HepG2 (cell line): ENCODE data around the gene PBX2. TPM values are rescaled to one million over a fixed set of nuclear protein-coding genes. Genes with fewer than 3 reads are reported as not detected.

Experiments
- JUNB ChIP-seq: sonication (generic); formaldehyde crosslinking; IDR thresholded peaks from 2 replicates; pipeline ENCODE4 v1.8.0; 2022; ENCODE audit warnings: missing genetic modification reagents, mild to moderate bottlenecking, borderline replicate concordance
- KDM4B ChIP-seq: sonication (generic); formaldehyde crosslinking; IDR thresholded peaks from 2 replicates; pipeline ENCODE4 v1.4.0; 2020; ENCODE audit warnings: missing genetic modification reagents
- RCOR2 ChIP-seq: IDR thresholded peaks from 2 replicates; pipeline ENCODE4 v1.6.1; 2016; ENCODE audit warnings: missing biosample characterization, missing genetic modification reagents
- TCF7L2 ChIP-seq: IDR thresholded peaks from 2 replicates; pipeline ENCODE4 v1.6.1; 2011; ENCODE audit warnings: mild to moderate bottlenecking, low read depth, low read length, moderate library complexity
- ZFX ChIP-seq: sonication (generic); formaldehyde crosslinking; IDR thresholded peaks from 2 replicates; pipeline ENCODE4 v1.4.0; 2020; ENCODE audit warnings: mild to moderate bottlenecking, low read depth, missing genetic modification reagents, moderate library complexity
- ZMYM4 ChIP-seq: sonication (generic); formaldehyde crosslinking; IDR thresholded peaks from 2 replicates; pipeline ENCODE4 v1.8.1; 2023; ENCODE audit warnings: mild to moderate bottlenecking, missing genetic modification reagents
- ZNF136 ChIP-seq: sonication (generic); formaldehyde crosslinking; IDR thresholded peaks from 2 replicates; pipeline ENCODE4 v1.8.1; 2022; ENCODE audit warnings: low read depth, mild to moderate bottlenecking, moderate library complexity, missing genetic modification reagents
- ZNF383 ChIP-seq: sonication (generic); formaldehyde crosslinking; IDR thresholded peaks from 2 replicates; pipeline ENCODE4 v1.4.0; 2020; ENCODE audit warnings: missing genetic modification reagents, mild to moderate bottlenecking, borderline replicate concordance
- ZNF432 ChIP-seq: sonication (generic); formaldehyde crosslinking; IDR thresholded peaks from 2 replicates; pipeline ENCODE4 v1.5.0; 2020; ENCODE audit warnings: missing genetic modification reagents, mild to moderate bottlenecking, borderline replicate concordance
- ZNF446 ChIP-seq: sonication (generic); formaldehyde crosslinking; IDR thresholded peaks from 2 replicates; pipeline ENCODE4 v1.5.0; 2020; ENCODE audit warnings: mild to moderate bottlenecking, missing genetic modification reagents
- ZNF552 ChIP-seq: sonication (generic); formaldehyde crosslinking; IDR thresholded peaks from 2 replicates; pipeline ENCODE4 v1.9.0; 2022; ENCODE audit warnings: missing genetic modification reagents, mild to moderate bottlenecking, borderline replicate concordance
- ZNF589 ChIP-seq: sonication (generic); formaldehyde crosslinking; conservative IDR thresholded peaks from 2 replicates; pipeline ENCODE4 v1.8.0; 2022; ENCODE audit warnings: mild to moderate bottlenecking, moderate library complexity, missing genetic modification reagents
- ZNF746 ChIP-seq: sonication (generic); formaldehyde crosslinking; IDR thresholded peaks from 2 replicates; pipeline ENCODE4 v1.8.0; 2022; ENCODE audit warnings: mild to moderate bottlenecking, missing genetic modification reagents
- ZNF747 ChIP-seq: sonication (generic); formaldehyde crosslinking; IDR thresholded peaks from 2 replicates; pipeline ENCODE4 v1.8.1; 2023; ENCODE audit warnings: missing genetic modification reagents, mild to moderate bottlenecking, borderline replicate concordance
- ZSCAN29 ChIP-seq: sonication (generic); formaldehyde crosslinking; conservative IDR thresholded peaks from 2 replicates; pipeline ENCODE4 v1.4.0; 2020; ENCODE audit warnings: mild to moderate bottlenecking, missing genetic modification reagents
- polyA plus RNA-seq, 8 experiments: library from polyadenylated mRNA; depleted of rRNA in 3 of 8; stranded (reverse) in 7 of 8; unstranded in 1 of 8; fragments of >200 nt; fragmentation: Illumina TruSeq in 4 of 8; extraction: Trizol in 4 of 8; gene quantifications; 2 replicates each; pipeline versions ENCODE4 v1.2.1 to v1.2.3, GENCODE V29; 2011 to 2016; ENCODE audit warnings: low read depth in 4 of 8, missing spikeins in 1 of 8, mixed read lengths in 1 of 8; ENCODE audit not compliant: insufficient read depth in 1 of 8
- total RNA-seq, 5 experiments: library from RNA; depleted of rRNA; stranded (reverse); fragments of >200 nt; fragmentation: Illumina TruSeq; extraction: Trizol; gene quantifications; 2 replicates each; pipeline ENCODE4 v1.2.3, GENCODE V29; 2016; ENCODE audit warnings: low read depth in 1 of 5
- TF ChIP-seq, protein P1 (sequence below): sonication (generic); formaldehyde crosslinking; IDR thresholded peaks from 2 replicates; pipeline ENCODE4 v1.5.1; 2020; ENCODE audit warnings: mild to moderate bottlenecking, moderate library complexity, missing genetic modification reagents
- TF ChIP-seq, protein P2 (sequence below): sonication (generic); formaldehyde crosslinking; IDR thresholded peaks from 2 replicates; pipeline ENCODE4 v1.4.0; 2020; ENCODE audit warnings: missing genetic modification reagents
- TF ChIP-seq, protein P3 (sequence below): sonication (generic); formaldehyde crosslinking; IDR thresholded peaks from 2 replicates; pipeline ENCODE4 v1.4.0; 2020; ENCODE audit warnings: mild to moderate bottlenecking, missing genetic modification reagents
- TF ChIP-seq, protein P4 (sequence below): sonication (generic); formaldehyde crosslinking; IDR thresholded peaks from 2 replicates; pipeline ENCODE4 v1.8.0; 2022; ENCODE audit warnings: mild to moderate bottlenecking, missing genetic modification reagents; ENCODE audit not compliant: insufficient replicate concordance

Gene PBX2
- total and polyA plus RNA-seq, 2 of the 13 experiments (the other 11 are each of a cell fraction or from before 2014, with no cell fraction given), result 42.3 to 77.8 TPM

DNA sequence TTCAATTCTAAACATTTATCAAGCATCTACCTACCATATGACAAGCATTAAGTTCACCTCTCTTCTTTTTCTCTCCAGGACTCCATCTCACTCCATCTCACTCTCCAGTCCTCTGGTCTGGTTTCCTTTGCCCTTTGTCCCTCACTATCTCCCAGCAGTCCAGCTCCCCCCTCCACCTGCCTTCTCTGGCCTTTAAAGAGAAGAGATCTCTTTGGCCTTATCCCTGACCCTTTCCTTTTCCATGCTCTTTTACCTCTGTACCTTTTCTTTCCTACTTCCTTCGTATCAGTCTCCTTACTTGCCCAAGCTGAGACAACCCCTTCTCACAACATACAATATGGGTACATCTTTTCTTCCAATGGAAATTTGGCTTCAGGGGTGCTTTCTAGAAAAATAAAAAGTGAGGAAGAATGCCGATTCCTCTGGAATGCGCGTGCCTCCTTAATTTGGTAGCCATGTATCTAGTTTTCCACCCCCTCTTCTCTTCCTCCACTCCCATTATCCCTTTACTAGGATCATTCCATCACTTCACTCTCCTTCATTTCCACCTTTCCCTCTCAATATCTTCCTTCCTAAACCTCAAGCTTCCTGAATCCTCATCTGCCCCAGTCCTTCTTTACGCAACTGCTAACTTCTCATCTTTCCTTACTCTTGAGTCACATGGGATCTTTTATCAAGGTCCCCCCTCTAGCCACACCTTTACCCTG, 13.4 kb downstream of the PBX2 start (continued):
- TF ChIP-seq ZFX (CRISPR knock-in tag), result no peak; the same call in 1 of the 2 replicates
- TF ChIP-seq KDM4B (CRISPR knock-in tag), result no peak
- no peak for TF ChIP-seq ZSCAN29 (CRISPR knock-in tag)
- no peak for TF ChIP-seq ZNF746 (CRISPR knock-in tag)
- no peak for TF ChIP-seq ZNF383
- TF ChIP-seq ZNF136, result no peak
- TF ChIP-seq ZMYM4 (CRISPR knock-in tag), result no peak
- no peak for TF ChIP-seq ZNF747 (CRISPR knock-in tag)
- TF ChIP-seq, protein P1, sequence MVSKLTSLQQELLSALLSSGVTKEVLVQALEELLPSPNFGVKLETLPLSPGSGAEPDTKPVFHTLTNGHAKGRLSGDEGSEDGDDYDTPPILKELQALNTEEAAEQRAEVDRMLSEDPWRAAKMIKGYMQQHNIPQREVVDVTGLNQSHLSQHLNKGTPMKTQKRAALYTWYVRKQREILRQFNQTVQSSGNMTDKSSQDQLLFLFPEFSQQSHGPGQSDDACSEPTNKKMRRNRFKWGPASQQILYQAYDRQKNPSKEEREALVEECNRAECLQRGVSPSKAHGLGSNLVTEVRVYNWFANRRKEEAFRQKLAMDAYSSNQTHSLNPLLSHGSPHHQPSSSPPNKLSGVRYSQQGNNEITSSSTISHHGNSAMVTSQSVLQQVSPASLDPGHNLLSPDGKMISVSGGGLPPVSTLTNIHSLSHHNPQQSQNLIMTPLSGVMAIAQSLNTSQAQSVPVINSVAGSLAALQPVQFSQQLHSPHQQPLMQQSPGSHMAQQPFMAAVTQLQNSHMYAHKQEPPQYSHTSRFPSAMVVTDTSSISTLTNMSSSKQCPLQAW (CRISPR knock-in tag), result no peak
- TF ChIP-seq ZNF446 (CRISPR knock-in tag), result no peak; the same call in 1 of the 2 replicates
- TF ChIP-seq, protein P2, sequence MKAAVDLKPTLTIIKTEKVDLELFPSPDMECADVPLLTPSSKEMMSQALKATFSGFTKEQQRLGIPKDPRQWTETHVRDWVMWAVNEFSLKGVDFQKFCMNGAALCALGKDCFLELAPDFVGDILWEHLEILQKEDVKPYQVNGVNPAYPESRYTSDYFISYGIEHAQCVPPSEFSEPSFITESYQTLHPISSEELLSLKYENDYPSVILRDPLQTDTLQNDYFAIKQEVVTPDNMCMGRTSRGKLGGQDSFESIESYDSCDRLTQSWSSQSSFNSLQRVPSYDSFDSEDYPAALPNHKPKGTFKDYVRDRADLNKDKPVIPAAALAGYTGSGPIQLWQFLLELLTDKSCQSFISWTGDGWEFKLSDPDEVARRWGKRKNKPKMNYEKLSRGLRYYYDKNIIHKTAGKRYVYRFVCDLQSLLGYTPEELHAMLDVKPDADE (CRISPR knock-in tag), result no peak
- peak; percentile 51; the same call in 1 of the 2 replicates for TF ChIP-seq JUNB (CRISPR knock-in tag)
- TF ChIP-seq, protein P3, sequence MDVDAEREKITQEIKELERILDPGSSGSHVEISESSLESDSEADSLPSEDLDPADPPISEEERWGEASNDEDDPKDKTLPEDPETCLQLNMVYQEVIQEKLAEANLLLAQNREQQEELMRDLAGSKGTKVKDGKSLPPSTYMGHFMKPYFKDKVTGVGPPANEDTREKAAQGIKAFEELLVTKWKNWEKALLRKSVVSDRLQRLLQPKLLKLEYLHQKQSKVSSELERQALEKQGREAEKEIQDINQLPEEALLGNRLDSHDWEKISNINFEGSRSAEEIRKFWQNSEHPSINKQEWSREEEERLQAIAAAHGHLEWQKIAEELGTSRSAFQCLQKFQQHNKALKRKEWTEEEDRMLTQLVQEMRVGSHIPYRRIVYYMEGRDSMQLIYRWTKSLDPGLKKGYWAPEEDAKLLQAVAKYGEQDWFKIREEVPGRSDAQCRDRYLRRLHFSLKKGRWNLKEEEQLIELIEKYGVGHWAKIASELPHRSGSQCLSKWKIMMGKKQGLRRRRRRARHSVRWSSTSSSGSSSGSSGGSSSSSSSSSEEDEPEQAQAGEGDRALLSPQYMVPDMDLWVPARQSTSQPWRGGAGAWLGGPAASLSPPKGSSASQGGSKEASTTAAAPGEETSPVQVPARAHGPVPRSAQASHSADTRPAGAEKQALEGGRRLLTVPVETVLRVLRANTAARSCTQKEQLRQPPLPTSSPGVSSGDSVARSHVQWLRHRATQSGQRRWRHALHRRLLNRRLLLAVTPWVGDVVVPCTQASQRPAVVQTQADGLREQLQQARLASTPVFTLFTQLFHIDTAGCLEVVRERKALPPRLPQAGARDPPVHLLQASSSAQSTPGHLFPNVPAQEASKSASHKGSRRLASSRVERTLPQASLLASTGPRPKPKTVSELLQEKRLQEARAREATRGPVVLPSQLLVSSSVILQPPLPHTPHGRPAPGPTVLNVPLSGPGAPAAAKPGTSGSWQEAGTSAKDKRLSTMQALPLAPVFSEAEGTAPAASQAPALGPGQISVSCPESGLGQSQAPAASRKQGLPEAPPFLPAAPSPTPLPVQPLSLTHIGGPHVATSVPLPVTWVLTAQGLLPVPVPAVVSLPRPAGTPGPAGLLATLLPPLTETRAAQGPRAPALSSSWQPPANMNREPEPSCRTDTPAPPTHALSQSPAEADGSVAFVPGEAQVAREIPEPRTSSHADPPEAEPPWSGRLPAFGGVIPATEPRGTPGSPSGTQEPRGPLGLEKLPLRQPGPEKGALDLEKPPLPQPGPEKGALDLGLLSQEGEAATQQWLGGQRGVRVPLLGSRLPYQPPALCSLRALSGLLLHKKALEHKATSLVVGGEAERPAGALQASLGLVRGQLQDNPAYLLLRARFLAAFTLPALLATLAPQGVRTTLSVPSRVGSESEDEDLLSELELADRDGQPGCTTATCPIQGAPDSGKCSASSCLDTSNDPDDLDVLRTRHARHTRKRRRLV, result no peak
- no peak; the same call in 1 of the 2 replicates for TF ChIP-seq RCOR2
- TF ChIP-seq, protein P4, sequence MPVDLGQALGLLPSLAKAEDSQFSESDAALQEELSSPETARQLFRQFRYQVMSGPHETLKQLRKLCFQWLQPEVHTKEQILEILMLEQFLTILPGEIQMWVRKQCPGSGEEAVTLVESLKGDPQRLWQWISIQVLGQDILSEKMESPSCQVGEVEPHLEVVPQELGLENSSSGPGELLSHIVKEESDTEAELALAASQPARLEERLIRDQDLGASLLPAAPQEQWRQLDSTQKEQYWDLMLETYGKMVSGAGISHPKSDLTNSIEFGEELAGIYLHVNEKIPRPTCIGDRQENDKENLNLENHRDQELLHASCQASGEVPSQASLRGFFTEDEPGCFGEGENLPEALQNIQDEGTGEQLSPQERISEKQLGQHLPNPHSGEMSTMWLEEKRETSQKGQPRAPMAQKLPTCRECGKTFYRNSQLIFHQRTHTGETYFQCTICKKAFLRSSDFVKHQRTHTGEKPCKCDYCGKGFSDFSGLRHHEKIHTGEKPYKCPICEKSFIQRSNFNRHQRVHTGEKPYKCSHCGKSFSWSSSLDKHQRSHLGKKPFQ (CRISPR knock-in tag), result no peak
- TF ChIP-seq ZNF589, result 0 out of 2 replicates have a peak, but pooled peaks have one; percentile 19
- no peak for TF ChIP-seq ZNF552 (CRISPR knock-in tag)
- no peak for TF ChIP-seq ZNF432 (CRISPR knock-in tag)
- TF ChIP-seq TCF7L2, result no peak
